ENCODE measurements around the gene OSBPL9. TPM values are rescaled to one million over a fixed set of nuclear protein-coding genes. Genes with fewer than 3 reads are reported as not detected.
"Not testable (repeated sequence)": the region's sequence is repeated elsewhere in the genome, so short reads cannot be mapped to it uniquely, and the experiment has no call there.

OSBPL9 gene
- total RNA-seq, 1 donor from 2014 or later, result 63.7 TPM

DNA sequence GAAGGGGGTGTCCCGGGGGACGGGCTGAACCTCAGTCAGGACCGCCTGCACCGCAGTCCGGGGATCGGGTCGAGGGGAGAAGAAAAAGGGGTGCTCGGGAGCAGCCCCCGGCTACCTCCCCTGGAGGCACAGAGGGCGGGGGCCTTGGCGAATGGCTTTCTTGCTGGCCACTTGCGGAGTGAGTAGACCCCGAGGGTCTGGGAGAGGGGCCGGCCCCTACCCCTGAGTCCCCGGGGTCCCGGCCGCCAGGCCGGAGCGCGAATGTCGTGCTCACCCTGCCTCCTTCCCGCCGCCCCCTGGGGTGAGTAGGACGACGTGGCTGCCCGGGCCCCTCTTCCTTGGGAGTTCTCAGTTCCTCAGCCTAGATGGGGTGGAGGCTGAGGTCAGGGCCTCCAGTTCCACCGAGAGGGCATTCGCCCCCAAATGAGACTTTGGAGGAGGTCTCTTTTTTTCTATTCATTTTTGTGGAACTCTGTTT lies 113.0 kb downstream of the OSBPL9 start:
- no peaks in the 10 kb centered on the region for H3K27me3 Mint-ChIP-seq
- POLR2A ChIA-PET, result interaction anchor here (0.6 to 2.5 kb wide), 17 partner anchors 9 to 637 kb away, joined by 3 to 15 read pairs (median 4); partner anchors contain the start of gene EPS15
- H3K9me3 Mint-ChIP-seq, result no peaks in the 10 kb centered on the region
- peak overlapping the region; percentile 95 for H3K4me3 Mint-ChIP-seq
- CTCF ChIA-PET, result interaction anchor here (0.8 kb wide), 1 partner anchor 39 kb away, joined by 3 read pairs; no protein-coding TSS in a partner anchor
- peak; percentile 11 for ATAC-seq (ENCODE audit: low read depth)
- H3K4me1 Mint-ChIP-seq, result peaks cover 52% of the 10 kb centered on the region
- peak overlapping the region; percentile 87 for H3K27ac Mint-ChIP-seq
- intact Hi-C loops (cut with micrococcal nuclease), result loop anchor here (1.0 to 10.0 kb wide), 5 partner anchors 37 to 495 kb away; partner anchors contain the start of genes EPS15, NRDC, OSBPL9 and RNF11
- TF ChIP-seq, protein P1, sequence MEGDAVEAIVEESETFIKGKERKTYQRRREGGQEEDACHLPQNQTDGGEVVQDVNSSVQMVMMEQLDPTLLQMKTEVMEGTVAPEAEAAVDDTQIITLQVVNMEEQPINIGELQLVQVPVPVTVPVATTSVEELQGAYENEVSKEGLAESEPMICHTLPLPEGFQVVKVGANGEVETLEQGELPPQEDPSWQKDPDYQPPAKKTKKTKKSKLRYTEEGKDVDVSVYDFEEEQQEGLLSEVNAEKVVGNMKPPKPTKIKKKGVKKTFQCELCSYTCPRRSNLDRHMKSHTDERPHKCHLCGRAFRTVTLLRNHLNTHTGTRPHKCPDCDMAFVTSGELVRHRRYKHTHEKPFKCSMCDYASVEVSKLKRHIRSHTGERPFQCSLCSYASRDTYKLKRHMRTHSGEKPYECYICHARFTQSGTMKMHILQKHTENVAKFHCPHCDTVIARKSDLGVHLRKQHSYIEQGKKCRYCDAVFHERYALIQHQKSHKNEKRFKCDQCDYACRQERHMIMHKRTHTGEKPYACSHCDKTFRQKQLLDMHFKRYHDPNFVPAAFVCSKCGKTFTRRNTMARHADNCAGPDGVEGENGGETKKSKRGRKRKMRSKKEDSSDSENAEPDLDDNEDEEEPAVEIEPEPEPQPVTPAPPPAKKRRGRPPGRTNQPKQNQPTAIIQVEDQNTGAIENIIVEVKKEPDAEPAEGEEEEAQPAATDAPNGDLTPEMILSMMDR (IDR thresholded peaks at IDR 0.05), result no peak
- H3K36me3 Mint-ChIP-seq (ENCODE audit: low read depth), result peaks cover 1% of the 10 kb centered on the region
- DNase-seq, result no peak

DNA sequence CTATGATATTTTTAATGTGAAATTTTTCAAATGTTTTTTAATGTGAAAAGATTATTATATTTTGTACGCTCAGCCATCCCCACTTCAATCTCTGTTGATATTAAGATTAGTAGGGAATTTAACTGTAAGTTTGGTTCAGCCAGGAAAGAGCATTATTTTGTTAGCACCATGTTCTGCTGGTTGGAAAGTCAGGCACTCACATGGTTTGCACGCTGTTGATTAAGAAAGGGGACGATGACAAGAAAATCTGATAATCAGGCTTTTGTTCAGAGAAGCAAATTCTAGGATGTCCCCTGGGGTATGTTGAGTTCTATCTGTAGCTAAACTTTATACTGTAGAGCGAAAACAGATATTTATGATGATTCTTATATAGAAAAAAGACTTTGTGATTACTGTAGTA lies 115.1 kb downstream of the OSBPL9 start:
- no peaks in the 10 kb centered on the region for H3K9me3 Mint-ChIP-seq
- intact Hi-C loops (cut with micrococcal nuclease), result no loop called here
- ATAC-seq (ENCODE audit: low read depth), result no peak
- peaks cover 58% of the 10 kb centered on the region for H3K4me1 Mint-ChIP-seq
- H3K36me3 Mint-ChIP-seq (ENCODE audit: low read depth), result peaks cover 1% of the 10 kb centered on the region
- H3K27ac Mint-ChIP-seq, result no peak overlapping the region
- H3K27me3 Mint-ChIP-seq, result no peaks in the 10 kb centered on the region
- ChIA-PET CTCF (no interaction called here), POLR2A (interaction anchor here (0.6 to 1.3 kb wide), 2 partner anchors 29 to 140 kb away, joined by 6 to 7 read pairs; no protein-coding TSS in a partner anchor)
- DNase-seq, result no peak
- H3K4me3 Mint-ChIP-seq, result no peak overlapping the region
- TF ChIP-seq, protein P1 (IDR thresholded peaks at IDR 0.05), result no peak

DNA sequence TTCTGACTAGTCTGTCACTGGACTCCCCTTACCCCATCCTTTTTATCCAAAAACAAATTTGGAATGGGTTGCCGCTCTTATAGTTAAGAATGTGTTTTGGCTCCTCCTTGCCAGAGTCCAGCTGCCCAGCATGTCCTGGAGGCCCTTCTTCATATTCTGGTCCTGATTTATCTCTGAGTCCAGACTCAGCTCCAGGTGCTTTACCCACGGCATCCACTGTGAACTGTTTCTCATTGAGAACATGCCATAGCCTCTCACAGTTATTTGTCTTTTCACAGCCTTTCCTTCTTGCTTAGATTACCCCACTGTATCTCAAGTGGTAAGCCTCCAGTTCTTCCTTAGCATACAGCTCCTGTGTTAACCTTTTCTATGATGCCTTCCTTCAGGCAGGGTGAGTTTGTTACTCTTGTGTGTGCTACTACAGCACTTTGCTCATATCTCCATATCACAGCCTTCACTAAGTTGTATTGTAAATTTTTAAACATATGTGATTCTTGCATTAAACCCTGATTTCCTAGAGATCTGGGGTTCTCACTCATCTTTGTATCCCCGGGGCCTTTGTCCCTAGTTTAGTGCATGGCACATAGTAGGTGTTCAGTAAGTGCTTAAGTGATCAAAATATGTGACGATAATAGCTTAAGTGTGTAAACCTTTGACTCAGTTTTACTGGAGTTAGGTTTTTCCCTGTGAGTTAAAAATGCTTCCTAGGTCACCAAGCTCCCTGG lies 116.0 kb downstream of the OSBPL9 start:
- no peak overlapping the region for H3K4me3 Mint-ChIP-seq
- CTCF ChIA-PET, result no interaction called here
- intact Hi-C loops (cut with micrococcal nuclease), result no loop called here

DNA sequence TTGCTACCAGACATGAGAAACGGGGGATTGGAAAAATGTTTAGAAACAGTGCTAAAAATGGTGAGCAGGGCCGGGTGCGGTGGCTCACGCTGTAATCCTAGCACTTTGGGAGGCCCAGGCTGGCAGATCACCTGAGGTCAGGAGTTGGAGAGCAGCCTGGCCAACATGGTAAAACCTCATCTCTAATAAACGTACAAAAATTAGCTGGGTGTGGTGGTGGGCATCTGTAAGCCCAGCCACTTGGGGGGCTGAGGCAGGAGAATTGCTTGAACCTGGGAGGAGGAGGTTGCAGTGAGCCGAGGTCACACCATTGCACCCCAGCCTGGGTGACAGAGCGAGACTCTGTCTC lies 116.5 kb downstream of the OSBPL9 start:
- H3K9me3 Mint-ChIP-seq; ATAC-seq (ENCODE audit: low read depth); H3K36me3 Mint-ChIP-seq (ENCODE audit: low read depth); POLR2A ChIA-PET; H3K27ac Mint-ChIP-seq; H3K27me3 Mint-ChIP-seq; intact Hi-C loops (cut with micrococcal nuclease); H3K4me3 Mint-ChIP-seq; CTCF ChIA-PET; DNase-seq: not testable (repeated sequence)
- peaks cover 54% of the 10 kb centered on the region for H3K4me1 Mint-ChIP-seq

More for the DNA sequence above, 116.0 kb downstream of the OSBPL9 start:
- no peaks in the 10 kb centered on the region for H3K9me3 Mint-ChIP-seq
- H3K4me1 Mint-ChIP-seq, result peaks cover 57% of the 10 kb centered on the region
- no peak for DNase-seq
- ATAC-seq (ENCODE audit: low read depth), result no peak
- H3K36me3 Mint-ChIP-seq (ENCODE audit: low read depth), result peaks cover 1% of the 10 kb centered on the region
- no peak overlapping the region for H3K27ac Mint-ChIP-seq
- POLR2A ChIA-PET, result no interaction called here
- H3K27me3 Mint-ChIP-seq, result no peaks in the 10 kb centered on the region
- TF ChIP-seq, protein P1 (IDR thresholded peaks at IDR 0.05), result no peak

DNA sequence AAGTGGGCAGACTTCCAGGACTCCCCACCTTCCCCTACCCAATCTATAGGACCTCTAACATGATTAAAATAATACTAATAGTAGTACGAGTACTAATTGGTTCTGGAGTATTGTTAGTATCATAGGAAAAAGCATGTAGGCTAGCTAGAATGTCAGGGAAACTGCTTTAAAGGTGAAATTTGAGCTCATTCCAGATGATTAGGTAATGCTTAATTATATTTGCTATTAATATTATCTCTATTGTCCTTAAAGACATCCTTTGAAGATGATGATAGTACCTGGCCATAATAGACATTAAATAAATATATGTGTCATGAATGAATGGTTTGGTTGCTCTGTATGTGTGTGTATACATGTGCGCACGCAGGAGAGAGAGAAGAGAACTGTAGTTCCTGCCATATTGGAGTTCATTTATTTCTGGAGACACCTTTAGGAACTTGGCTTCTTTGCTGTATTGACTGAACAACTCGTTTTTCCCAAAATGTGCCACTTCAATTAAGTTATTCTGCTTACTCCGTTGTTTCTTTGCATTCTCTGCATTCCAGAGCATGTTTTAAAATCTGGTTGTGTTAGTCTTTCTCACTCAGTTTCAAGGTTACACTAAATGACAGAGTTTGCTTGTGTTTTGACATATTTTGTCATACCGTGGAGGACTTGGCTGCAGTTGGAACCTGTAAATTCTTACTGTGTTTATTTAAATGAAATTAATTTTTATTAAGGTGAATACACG lies 117.1 kb downstream of the OSBPL9 start:
- ATAC-seq (ENCODE audit: low read depth) (no peak), DNase-seq (no peak)
- POLR2A ChIA-PET, result no interaction called here
- Mint-ChIP-seq H3K36me3 (ENCODE audit: low read depth) (peaks cover 1% of the 10 kb centered on the region), H3K4me3 (no peak overlapping the region), H3K9me3 (no peaks in the 10 kb centered on the region), H3K4me1 (peaks cover 52% of the 10 kb centered on the region), H3K27ac (no peak overlapping the region), H3K27me3 (no peaks in the 10 kb centered on the region)
- intact Hi-C loops (cut with micrococcal nuclease), result no loop called here
- CTCF ChIA-PET, result no interaction called here
- TF ChIP-seq, protein P1 (IDR thresholded peaks at IDR 0.05), result no peak
